Myocyte (in vitro differentiated cells): ENCODE results near the gene TANGO2. TPM values are rescaled to one million over a fixed set of nuclear protein-coding genes. Genes with fewer than 3 reads are reported as not detected.

ENCODE experiments used
- DNase-seq: peaks from one replicate; pipeline ENCODE4 v3.0.0-alpha.2; 2012; ENCODE audit warnings: low read depth
- total RNA-seq: library from RNA; depleted of rRNA; stranded (reverse); fragments of >200 nt; gene quantifications from 2 replicates; pipeline ENCODE4 v1.2.3, GENCODE V29; 2014

Gene TANGO2
- total RNA-seq, 1 donor from 2014 or later, result 39.0 TPM

DNA sequence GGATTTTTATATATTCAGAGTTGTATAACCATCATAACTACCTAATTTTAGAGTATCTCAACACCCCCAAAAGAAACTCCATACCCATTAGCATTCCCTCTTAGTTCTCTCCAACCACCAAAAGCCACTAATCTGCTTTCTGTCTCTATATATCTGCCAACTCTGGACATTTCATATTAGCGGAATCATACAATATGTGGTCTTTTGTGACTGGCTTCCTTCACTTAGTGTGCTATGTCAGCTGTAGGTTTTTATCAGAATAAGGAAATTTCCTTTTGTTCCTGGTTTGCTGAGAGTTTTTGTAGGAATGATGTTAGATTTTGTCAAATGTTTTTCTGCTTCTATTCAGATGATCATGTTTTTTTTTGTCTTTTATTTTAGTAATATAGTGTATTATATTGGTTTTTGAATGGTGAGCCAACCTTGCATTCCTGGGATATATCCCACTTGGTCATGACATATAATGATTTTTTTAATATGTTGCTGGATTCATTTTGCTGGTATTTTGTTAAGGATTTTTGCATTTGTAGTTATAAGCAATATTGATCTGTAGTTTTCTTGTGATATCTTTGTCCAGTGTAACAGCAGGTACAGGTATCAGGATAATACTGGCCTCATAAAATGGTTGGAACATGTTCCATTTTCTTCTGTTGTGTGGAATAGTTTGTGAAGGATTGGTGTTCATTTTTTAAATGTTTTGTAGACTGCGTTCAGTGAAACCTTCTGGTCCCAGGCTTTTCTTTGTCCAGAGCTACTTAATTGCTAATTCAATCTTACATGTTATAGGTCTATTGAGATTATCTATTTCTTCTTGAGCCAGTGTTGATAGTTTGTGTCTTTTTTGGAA is 75.9 kb downstream of the TANGO2 start:
- no peak for DNase-seq

DNA sequence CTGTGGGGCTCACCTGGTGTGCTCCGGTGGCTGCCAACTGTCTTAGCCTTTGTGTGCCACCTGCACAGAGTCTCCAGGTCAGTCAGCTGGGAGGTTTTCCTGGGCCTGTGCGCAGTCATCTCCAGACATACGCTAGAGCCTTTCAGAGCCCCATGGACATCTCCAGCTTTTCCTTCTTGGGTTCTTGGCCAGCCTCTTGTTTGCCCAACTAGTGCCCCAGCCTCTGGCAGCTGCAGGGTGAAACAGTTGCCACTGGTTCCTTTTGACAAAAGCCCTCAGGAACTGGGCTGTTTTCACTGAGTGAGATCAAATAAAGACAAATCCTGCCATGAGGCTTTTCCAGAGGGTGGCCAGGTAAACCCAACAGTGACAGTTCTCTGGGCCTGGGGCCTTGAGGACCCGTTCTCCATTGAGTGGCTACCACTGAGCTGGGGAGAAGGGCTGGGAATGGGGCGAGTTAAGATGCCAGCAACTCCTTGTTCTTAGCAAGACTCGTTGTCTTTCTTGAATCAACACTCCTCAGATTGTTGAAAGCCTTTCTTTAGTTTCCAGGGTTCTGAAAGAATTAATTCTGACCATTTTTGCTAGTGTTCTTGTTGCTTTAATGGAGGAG is 78.3 kb downstream of the TANGO2 start:
- DNase-seq, result peak; percentile 50

DNA sequence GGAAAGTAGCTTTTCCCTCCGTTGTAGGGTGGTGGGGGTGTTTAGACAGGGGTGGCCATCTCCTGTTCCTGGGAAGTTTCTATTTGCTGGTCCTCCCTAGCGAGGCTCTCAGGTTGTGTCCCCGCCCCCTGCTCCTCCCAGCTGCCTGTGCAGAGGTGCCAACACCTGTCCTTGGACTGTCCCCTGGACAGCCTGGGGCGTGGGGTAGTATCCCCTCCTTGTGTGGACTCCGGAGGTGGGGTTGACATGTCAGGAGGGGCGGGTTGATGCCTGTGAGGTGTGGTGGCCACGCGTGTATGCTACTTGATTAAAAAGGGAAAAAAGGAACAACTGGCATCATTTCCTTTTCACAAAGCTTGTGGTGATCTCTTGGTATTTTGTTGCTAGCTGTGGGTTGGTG is 80.7 kb downstream of the TANGO2 start:
- DNase-seq, result no peak

DNA sequence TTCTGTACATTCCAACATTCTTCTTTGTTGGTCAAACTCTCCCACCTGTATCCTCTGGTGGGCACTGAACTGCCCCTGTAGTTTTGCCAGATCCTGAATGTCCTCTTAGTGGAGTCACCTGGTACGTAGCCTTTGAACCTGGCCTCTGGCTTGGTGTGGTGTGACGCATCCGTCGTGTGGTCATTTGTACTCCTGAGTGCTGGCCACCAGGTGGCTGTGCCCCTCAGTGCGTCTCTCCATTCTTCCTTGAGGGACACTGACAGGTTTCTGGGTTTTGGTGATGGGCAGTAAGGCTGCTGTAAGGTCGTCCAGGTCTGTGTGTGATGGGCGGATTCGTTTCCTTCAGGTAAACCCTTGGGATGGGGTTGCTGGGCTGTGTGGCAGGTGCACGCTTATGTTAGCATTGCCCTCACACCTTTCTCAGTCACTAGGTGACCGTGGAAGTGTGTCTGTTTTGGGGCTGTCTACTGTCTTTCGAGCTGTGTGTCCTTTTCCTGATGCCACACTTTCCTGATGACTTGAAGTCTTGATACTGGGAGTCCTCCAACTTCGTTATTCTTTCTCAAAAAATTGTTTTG is 81.4 kb downstream of the TANGO2 start:
- no peak for DNase-seq

DNA sequence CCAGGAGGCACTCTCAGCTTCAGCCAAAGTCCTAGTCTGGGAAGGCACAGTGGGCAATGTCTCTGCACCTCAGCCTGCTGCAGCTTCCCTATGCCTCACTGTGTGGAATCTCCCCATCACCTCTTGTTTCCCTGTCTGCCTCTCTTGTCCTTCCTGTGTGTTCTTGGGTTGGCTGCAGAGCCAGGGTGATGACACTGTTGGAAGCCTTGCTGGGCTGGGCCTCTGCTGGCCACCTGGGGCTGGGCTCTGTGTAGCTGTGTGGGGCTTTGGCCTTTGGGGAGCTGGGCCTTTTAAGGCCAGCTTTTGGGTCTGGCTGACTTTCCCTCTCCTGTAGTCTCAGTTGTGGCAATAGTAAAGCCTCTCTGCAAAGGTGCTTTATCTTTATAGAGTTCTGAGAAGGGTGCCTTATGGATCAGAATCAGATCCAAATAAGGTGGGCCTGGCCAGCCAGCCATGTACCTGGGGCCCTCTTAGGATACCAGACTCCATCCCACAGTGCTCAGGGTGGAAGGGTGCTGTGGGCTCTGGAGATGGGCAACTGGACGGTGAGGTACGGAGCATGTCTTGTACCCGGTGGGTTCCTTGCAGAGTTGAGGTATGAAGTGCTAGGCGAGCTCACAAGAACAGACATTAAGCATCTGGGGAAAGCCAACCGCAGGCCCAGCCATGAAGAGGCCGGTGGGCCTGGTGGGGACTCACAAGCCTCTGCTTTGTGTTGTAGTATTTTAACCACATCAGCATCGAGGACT is 84.7 kb downstream of the TANGO2 start:
- DNase-seq, result no peak

DNA sequence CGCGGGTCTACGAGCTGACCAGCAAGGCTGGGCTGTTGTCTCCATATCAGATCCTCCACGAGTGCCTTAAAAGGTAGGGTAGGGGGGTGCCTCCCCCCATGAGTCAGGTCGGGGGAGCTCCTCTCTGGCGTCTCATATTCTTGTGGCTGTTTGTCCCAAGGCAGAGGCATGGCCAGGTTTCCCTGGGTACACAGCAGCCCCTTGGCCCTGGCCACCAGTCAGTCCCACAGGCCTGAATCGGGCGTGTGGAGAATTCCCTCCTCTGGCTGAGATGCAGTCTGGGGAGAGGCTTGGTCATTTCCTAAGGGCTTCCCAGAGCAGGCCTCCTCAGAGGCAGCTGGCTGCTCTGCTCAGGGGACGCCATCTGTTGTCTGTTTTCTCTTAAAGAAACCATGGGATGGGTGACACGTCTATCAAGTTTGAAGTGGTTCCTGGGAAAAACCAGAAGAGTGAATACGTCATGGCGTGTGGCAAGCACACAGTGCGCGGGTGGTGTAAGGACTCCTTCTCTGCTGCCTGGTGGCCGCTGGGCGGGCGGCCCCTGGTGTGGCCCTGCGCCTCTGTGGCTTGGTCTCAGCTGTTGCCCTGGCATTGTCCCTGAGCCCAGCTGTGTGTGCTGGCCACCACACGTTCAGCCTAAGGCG is 85.4 kb downstream of the TANGO2 start:
- DNase-seq, result peak; percentile 94

DNA sequence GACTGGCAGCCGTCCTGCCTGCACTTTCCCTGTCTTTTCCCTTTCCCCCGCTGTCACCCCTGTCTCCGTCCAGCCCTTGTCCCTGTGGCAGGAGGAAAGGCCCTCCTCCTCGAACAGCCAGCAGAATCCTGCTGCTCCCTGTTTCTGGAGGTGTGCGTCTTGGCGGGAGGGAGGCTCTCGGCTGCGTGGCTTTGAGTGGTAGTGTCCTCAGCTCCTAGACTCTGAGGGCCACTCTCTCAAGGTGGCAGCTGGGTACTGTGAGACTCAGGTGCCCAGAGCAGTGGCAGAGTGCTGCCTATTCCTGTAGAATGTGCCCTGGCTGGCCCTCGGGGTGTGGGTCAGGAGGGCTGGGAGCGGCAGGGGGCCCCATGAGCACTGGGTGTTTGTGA is 85.9 kb downstream of the TANGO2 start:
- no peak for DNase-seq

DNA sequence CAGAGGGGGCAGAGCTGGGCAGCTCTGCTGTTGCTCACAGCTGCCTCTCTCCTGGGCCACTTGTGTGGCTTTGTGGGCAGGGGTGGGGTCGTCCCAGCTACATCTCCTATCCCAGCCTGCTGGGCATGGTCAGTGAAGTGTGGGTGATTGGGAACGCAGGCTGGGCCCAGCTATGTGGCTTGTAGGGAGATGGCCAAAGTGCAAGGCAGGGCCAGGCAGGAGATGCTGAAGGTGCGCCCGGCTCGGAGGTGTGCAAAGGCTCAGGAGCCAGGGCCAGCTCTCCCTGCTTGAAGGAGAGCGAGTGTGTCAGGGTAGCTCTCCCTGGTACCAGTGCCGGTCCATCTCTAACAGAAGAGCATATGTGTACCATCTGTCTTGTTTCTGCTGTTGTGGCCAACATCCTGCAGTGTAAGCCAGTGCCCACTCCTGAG is 86.6 kb downstream of the TANGO2 start:
- peak; percentile 88 for DNase-seq

DNA sequence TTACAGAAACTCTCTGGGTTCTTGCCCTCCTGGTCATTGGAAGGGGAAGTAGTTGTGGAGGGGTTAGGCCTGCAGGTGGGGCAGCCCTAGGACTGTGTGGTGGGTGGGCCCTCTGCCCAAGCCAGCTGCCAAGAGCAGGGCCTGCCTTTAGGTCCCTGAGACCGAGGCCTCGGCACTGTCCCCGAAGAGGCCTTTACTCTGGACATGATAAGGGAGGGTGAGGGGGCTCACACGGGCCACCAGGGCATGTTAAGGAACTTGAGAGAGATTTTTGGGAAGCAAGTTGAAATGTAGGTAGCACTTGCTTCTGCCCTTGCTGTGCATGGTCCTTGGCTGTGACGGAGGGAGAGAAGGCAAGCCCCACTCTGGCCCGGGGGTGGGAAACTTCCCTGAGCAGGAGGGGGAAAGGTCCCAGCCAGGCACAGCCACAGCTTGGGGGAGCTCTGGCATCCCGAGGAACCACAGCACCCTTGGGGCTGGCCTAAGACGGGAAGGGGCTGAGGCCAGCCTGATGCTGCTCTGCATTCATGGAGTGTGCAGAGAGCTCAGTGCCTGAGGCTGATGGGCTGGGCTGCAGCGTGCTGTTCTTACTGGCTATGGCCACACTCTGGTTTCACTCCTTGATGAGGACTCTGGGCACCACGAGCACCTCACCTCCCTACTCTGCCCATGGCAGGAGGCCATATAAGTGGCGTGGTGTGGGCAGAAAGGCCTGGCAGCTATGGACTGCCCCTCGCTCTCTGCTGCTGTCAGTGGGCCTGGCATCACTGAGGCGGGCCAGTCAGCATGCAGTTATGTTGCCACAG is 87.2 kb downstream of the TANGO2 start:
- DNase-seq, result no peak

DNA sequence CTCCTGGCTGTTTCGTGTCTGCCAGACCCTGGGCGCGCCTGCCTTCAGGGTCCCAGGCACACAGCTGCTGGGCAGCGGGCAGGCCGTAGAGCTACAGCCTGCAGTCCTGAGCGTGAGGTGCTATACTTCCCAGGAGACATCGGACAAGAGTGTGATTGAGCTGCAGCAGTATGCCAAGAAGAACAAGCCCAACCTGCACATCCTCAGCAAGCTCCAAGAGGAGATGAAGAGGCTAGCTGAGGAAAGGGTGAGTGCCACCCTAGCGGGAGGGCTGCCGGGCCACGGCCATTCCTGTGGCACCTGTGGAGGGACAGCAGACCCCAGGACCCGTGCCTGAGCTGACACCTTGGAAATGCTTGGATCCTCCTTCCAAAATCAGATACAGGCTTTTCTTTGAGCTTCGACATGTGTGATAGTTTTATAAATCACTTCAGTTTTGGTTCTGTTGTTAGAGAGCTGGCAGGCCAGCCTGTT is 87.9 kb downstream of the TANGO2 start:
- DNase-seq, result no peak

DNA sequence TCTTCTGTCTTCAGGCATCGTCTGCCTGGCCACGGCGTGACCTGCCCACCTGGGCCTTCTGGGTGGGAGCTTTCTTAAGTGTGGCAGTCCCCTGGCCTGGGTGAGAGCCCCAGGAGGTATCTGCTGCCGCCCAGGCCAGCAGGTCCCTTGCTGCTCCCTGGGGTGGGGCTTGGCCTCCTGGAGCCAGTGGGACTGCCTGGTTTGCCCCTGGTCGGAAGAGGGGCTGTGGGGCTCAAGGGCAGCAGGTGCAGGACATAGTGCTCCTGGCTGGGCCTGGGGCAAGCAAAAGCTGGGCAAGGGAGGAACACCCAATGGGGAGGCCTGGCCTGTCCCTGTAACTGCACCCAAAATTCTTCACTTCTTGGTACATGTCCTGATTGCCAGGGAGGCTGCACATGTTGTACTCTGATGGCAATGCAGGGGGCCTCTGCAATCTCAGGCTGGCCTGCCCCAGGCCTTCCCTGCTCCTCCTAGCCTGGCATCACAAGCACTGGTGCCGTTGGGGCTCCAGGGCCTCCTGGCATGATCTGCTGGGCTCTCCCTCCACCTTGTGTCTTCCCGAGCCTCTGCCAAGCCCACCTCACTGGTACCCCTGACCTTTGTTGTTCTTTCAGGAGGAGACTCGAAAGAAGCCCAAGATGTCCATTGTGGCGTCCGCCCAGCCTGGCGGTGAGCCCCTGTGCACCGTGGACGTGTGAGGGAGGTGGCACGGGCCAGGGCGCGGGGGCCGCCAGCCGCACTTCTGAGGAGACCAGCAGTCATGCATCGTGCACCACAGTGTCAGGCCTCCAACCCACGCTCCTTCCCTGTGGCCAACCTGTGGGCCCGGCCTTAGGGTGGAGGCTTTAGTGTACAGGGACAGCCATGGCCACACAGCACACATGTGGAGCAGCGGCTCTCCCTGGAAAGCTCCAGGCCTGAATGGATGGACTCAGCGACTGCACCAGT is 88.8 kb downstream of the TANGO2 start:
- DNase-seq, result no peak

DNA sequence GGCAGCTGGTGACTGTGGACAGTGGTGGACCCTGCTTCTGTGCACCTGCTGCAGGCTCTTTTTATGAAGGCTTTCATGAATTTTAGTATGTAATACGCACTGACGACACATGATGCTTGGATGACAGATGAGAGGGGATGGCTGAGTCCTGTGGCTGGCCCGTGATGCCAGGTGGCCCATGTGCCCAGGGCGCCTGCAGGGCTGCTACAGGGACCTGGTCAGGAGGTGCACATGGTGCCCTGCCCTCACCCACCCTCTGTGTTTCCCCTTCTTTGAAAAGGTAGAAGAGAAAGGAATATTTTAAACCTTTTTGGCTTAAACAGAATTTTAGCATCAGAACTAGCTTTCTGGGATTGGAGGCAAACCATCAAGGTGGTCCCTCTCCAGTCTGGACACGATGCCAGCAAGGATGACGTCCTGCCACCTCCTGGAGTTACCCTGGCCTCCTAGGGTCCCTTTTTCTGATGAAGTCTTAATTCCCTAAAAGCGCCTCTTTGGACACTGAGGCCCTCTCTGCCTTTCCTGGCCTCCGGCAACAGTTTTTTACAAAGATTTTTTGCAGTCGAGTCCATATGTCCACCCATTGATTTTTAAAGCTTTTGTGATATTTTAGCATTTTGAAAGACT is 89.6 kb downstream of the TANGO2 start:
- DNase-seq, result peak; percentile 28

DNA sequence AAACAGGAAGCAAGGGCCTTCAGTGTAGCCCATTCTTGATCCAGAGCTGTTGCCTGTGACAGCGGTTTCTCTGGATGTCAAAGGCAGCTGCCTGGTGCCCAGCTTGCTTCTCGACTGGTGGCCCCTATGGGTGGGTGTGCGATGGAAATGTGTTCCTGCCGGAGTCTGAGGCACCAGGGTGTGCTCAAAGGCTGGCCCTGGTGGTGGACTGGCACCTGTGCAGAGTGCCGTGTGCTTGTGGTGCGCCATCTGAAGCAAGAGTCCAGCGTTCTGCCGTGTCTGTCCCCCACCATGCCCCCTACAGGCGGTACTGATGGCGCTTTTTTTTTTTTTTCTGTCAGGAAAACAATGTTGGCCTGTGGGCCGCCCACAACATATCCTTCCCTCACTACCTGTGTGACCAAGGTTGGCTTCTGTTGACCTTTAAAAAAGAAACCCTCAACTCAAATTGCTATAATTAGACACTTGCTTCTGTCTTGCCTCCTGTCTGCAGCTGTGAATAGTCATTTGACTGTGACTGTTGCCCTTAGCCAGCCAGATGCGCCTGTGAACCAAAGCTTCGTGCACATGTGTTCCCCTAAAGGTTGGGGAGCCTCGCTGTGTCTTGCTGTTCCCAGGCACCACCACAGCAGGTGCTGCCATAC is 90.3 kb downstream of the TANGO2 start:
- DNase-seq, result peak; percentile 88

DNA sequence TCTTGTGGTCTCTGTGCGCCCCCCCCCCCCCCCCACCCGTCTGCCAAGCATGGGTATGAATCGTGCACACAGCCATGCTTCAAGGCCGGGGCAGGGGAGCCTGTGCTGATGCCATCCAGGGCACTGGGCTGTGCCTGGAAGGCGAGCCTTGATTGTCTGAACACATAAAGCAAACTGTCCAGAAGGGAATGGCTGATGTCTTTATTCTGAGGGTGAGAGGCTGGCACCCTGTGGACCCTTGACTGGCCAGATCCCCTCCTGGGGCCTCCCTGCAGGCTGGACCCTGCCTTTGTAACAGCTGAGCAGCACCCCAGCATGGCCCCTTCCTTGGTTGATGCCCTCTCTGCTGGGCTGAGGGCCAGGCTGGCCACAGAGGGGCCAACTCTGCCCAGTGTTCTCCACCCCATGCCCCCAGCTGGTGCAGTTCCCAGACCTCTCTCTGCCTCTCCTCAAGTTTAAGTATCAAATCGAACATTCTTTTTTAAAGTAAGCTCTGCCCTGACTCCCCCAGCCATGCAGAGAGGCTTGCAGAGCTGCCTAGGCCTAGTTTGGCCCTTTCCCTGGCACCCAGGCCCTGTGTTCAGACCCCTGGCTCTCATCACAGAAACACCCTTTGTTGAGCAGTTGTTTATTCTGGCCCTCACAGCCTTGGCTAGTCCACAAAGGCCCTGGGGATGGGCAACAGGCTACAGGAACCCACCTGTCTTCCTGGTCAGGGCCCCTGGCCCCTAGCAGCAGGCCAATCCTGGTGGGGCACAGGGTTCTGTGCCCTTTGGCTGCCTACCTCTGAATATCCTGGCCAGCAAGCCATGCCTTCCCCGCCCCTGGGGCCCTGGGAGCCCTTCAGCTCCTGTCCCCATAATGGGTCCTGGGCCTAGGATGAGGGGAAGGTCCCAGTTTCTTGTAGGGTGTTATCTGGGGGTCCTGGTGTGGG is 91.0 kb downstream of the TANGO2 start:
- DNase-seq, result peak; percentile 67

DNA sequence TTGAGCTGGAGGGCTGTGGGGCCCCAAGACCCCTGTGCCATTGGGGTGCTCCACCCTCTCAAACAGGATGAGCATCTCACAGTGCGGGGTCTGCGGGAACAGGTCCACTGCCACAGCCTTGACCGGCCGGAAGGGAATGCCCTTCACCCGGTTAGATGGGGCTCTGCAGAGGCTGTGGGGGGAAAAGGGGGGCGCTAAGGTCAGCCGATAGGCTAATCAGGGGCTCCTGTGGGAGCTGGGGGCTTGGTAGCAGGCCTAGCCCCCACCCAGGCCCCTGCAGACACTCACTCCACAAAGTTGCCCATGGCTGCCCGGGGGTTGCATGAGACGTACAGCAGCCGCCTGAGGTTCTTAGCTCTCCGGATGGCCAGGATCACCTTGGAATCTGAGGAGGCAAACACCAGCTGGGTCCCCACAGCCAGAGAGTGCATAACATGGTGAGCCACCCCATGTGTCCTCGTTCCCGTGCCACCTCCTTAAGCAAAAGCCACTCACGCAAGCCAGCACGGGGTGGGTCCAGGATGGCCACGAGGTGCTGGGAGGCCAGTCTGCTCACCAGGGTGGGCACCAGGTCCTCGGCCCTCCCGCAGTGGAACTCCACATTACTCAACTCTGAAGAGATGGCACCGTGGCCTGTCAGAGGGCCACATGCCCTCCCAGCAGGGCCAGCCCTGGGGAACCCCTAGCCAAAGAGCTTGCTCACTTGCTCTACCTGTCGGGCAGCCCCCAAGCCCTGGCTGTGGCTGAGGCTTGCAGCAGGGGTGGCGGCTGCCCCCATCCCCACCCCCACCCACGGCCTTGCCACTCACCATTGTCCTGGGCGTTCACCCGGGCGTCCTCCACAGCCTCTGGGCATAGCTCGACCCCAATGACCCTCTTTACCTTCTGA is 92.0 kb downstream of the TANGO2 start:
- DNase-seq, result no peak
